Effector memory CD4-positive, alpha-beta T cell (primary cell): ENCODE measurements around the gene LIN28A.

Source experiments
- DNase-seq, 3 donors: peaks; one replicate each; pipeline ENCODE4 v3.0.0-alpha.2; 2020
- H3K27ac ChIP-seq: 2 replicates; pipeline ENCODE4 v1.7.0; 2013; ENCODE audit warnings: mild to moderate bottlenecking, low read length, moderate library complexity; ENCODE audit not compliant: insufficient read depth, poor library complexity, severe bottlenecking
- H3K27me3 ChIP-seq: replicated peaks from 2 replicates; pipeline ENCODE4 v1.7.0; 2013; ENCODE audit warnings: mild to moderate bottlenecking, low read length; ENCODE audit not compliant: insufficient read depth, control insufficient read depth, poor library complexity, severe bottlenecking
- H3K36me3 ChIP-seq: 2 replicates; pipeline ENCODE4 v1.7.0; 2013; ENCODE audit warnings: mild to moderate bottlenecking, low read length, moderate library complexity; ENCODE audit not compliant: control insufficient read depth, insufficient read depth
- H3K4me1 ChIP-seq: 2 replicates; pipeline ENCODE4 v1.7.0; 2013; ENCODE audit warnings: low read length, mild to moderate bottlenecking; ENCODE audit not compliant: control insufficient read depth, insufficient read depth, poor library complexity, severe bottlenecking
- H3K4me3 ChIP-seq: 2 replicates; pipeline ENCODE4 v1.7.0; 2013; ENCODE audit warnings: low read length, low read depth, mild to moderate bottlenecking; ENCODE audit not compliant: insufficient read depth, poor library complexity, severe bottlenecking
- H3K9me3 ChIP-seq: 2 replicates; pipeline ENCODE4 v1.7.0; 2013; ENCODE audit warnings: mild to moderate bottlenecking, low read length, moderate library complexity; ENCODE audit not compliant: control insufficient read depth

The LIN28A gene

DNA sequence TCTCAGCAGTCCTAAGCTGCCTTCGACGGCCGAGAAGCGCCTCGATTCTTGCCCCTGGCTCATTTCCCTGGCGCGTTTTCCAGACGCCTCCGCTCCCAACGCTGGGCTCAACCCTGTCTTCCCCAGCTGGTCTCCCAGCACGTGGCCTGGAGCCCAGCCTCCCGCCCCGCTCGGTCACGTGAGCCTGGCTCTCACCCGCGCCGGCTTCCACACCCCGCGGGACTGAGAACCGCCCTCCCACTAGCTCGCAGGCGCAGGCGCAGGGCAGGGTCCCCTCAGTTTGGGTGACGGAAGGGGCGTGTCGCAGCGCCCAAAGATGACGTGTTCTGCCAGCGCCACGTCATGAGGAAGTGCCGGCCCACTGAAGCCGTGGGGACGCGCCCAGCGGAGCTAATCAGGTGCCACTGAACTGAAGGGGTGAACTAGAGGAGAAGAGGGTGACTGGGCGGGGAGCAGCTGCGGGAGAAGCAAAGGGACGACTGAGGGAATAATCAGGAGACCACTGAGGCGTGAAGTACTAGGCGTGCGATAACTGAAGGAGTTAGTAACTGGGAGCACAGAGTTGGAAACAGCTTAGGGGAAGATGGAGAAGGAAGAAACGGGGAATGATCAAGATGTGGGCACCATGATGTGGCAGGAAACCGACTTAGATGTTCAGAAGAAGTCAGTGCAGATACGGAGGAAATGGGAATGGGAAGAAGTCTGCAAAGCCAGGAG is 21.5 kb downstream of the LIN28A start, which contains the start of gene DHDDS:
Gene DHDDS (plus strand): TSS at position 343 of the 717 bp plus-strand sequence. CDS start 625 bp downstream, outside the sequence.
- H3K4me1 ChIP-seq, result peaks cover 19% of the 10 kb centered on the region
- peaks cover 19% of the 10 kb centered on the region for H3K36me3 ChIP-seq
- peak within 1 kb of the TSS; percentile 61 for H3K27ac ChIP-seq
- no peaks in the 10 kb centered on the region for H3K27me3 ChIP-seq
- peak; percentile 95 to 97 (median 96) for DNase-seq
- peak within 1 kb of the TSS; percentile 56 for H3K4me3 ChIP-seq
- no peaks in the 10 kb centered on the region for H3K9me3 ChIP-seq

DNA sequence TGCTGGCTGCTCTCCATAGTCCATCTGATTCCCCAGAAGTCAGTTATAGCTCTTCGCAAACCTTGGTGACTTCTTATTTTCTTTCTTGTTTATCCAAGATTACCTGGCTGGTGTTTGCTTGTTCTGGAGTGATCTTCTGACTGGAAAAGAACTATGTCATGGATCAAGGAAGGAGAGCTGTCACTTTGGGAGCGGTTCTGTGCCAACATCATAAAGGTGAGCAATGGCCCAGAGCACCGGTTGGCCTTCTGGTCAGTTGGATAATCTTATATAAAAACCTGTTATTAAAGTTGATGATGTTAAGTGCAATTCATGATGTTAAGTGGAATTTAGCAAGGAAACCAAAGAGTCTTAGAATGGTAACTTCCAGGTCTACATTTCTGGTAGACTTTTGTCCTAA is 22.2 kb downstream of the LIN28A start:
- peaks cover 19% of the 10 kb centered on the region for H3K4me1 ChIP-seq

DNA sequence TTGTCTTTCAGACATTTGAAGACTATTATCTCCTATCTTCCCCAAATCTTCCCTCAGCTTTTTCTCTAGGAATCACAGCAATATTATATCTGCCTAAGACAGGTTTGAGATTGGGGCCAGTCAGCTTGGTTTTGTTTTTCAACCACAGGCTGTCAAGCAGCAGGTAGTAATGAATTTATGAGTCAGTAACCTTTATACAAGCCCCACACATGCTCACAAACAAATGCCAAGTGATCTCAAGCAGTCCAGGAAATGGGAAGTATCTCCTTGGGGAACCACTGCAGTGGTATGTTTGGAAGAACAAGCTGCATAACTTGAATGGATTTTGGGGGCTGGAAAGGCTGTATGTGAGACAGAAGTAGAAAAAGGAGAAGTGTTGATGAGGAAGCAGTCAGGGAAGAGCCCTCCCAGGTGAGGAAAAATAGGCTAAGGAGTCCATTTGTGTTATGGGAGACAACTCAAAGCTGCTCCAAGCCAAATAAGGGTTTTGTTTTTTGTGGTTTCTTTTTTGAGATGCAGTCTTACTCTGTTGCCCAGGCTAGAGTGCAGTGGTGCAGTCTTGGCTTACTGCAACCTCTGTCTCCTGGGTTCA is 23.6 kb downstream of the LIN28A start:
- no peak for DNase-seq
- Histone ChIP-seq H3K27ac (no peak overlapping the region), H3K27me3 (no peaks in the 10 kb centered on the region), H3K9me3 (no peaks in the 10 kb centered on the region), H3K4me1 (peaks cover 19% of the 10 kb centered on the region), H3K36me3 (peaks cover 35% of the 10 kb centered on the region), H3K4me3 (no peak overlapping the region)

More for the DNA sequence above, 22.2 kb downstream of the LIN28A start:
- DNase-seq, result no peak
- peak overlapping the region; percentile 61 for H3K27ac ChIP-seq
- no peaks in the 10 kb centered on the region for H3K27me3 ChIP-seq
- no peaks in the 10 kb centered on the region for H3K9me3 ChIP-seq
- H3K4me3 ChIP-seq, result peak overlapping the region; percentile 56
- peaks cover 22% of the 10 kb centered on the region for H3K36me3 ChIP-seq

DNA sequence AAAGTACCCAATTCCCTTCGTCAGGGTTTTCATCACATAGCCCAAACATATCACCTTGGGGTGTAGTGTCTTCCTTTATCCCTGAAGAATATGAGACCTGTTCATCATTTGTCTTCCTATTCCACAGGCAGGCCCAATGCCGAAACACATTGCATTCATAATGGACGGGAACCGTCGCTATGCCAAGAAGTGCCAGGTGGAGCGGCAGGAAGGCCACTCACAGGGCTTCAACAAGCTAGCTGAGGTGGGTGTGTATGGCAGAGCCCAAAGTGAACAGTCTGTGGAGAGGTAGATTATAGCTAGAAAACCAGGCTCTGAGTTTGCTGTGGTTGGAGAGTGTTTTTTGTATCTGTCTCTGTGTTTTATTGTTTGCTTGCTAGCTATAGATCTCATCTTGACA is 27.4 kb downstream of the LIN28A start:
- Histone ChIP-seq H3K36me3 (peaks cover 56% of the 10 kb centered on the region), H3K4me3 (no peak overlapping the region), H3K27me3 (no peaks in the 10 kb centered on the region), H3K4me1 (peaks cover 5% of the 10 kb centered on the region), H3K27ac (no peak overlapping the region), H3K9me3 (no peaks in the 10 kb centered on the region)
- DNase-seq, result no peak

DNA sequence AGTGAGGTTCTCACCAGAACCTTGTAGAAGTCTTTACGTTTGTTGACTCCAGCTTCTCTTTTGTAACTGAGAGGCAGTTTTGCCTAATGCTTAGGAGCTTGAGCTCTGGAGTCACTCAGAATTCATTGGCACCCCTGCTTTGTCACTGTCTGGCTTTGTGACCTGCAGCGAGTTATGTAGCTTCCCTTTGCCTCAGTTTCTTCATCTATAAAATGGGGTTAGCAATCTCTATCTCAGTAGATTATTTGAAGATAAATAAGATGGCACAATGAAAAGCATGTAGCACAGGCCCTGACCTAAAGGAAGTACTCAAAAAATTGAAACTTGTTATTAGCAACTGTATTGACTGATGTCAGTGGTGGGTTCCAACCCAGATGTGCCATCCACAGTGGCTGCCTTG is 29.6 kb downstream of the LIN28A start:
- no peak overlapping the region for H3K27ac ChIP-seq
- H3K27me3 ChIP-seq, result no peaks in the 10 kb centered on the region
- DNase-seq, result no peak
- no peaks in the 10 kb centered on the region for H3K4me1 ChIP-seq
- no peak overlapping the region for H3K4me3 ChIP-seq
- peaks cover 67% of the 10 kb centered on the region for H3K36me3 ChIP-seq
- no peaks in the 10 kb centered on the region for H3K9me3 ChIP-seq

DNA sequence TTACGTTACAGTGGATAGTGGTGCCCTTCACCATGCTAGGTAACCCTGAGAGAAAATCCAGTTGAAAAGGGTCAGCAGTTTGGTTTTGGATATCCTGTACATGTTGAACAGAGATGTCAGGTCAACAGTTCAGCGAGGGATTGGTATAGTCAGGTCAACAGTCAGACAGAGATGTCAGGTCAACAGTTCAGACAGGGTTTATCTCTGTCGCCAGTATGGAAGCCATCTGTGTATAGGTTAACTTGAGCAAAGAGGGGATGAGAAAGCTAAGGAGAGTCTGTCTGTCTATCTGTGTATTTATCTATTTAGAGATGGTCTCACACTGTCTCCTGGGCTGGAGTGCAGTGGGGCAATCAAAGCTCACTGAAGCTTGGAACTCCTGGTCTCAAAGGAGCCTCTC is 39.3 kb downstream of the LIN28A start:
- Histone ChIP-seq H3K4me3 (no peak overlapping the region), H3K36me3 (peaks cover 32% of the 10 kb centered on the region), H3K9me3 (no peaks in the 10 kb centered on the region), H3K27me3 (no peaks in the 10 kb centered on the region), H3K4me1 (no peaks in the 10 kb centered on the region), H3K27ac (no peak overlapping the region)
- DNase-seq, result no peak

DNA sequence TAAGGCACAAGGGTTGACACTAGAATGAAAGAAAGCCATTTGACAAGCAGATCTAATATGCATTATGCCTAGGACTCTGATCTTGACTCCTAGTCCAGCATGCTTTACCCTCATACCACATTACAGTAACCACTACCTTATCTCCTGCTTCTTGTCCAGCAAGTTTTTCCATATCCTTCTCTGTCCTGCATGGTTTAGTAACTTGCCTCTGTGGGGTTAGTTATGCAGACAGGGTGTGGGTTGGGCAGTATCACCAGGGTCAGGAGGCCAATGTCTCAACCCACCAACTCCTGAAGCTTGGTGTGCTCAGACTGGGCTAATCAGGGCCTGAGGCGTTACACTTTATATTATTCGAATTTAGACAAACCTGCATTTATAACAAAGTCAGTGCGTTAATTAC is 40.3 kb downstream of the LIN28A start:
- DNase-seq, result no peak
- Histone ChIP-seq H3K4me3 (no peak overlapping the region), H3K27me3 (no peaks in the 10 kb centered on the region), H3K4me1 (no peaks in the 10 kb centered on the region), H3K27ac (no peak overlapping the region), H3K36me3 (peaks cover 33% of the 10 kb centered on the region), H3K9me3 (no peaks in the 10 kb centered on the region)

DNA sequence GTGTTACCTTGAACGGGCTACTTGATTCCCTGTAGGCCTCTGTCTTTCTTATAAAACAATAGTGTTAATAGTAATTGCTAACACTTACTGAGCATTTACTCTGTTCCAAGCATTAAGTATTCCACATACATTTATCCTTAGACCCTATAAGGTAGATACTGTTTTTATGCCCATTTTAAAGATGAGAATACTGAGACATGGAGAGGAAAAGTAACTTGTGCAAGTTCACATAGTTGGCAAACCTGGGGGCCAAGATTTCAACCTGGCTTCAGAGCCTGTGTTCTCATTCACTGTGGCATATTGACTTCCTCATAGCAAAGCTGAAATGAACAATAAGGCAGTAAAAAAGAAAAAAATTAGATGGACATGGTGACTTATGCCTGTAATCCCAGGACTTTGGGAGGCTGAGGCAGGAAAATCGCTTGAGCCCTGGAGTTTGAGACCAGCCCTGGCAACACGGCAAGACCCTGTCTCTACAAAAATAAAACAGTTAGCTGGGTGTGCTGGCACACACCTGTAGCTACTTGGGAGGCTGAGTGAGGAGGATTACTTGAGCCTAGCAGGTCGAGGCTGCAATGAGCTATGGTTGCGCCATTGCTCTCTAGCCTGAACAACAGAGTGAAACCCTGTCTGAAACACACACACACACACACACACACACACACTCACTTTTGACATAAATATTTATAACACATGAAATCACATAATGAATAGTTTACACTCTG is 42.0 kb downstream of the LIN28A start:
- no peaks in the 10 kb centered on the region for H3K4me1 ChIP-seq
- no peak for DNase-seq
- no peaks in the 10 kb centered on the region for H3K9me3 ChIP-seq
- no peaks in the 10 kb centered on the region for H3K27me3 ChIP-seq
- no peak overlapping the region for H3K4me3 ChIP-seq
- H3K27ac ChIP-seq, result no peak overlapping the region
- H3K36me3 ChIP-seq, result peaks cover 24% of the 10 kb centered on the region

DNA sequence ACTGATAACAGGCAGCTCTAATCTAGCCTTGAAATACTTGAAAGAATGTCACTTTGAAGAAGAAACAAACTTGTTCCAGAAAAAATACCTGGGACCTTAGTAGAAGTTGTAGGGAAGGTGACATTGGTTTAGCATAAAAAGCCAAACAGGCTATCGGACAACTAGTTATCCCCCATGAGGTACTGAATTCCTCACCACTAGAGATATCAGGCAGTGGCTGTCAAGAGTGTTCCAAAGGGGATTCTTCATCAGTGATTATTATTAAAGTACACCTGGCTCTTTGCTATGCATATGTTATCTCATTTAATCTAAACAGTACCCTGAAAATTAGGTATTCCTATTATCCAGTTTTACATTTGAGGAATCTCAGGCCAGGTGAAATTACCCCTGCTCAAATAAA is 48.5 kb downstream of the LIN28A start:
- Histone ChIP-seq H3K9me3 (no peaks in the 10 kb centered on the region), H3K36me3 (peaks cover 45% of the 10 kb centered on the region), H3K4me1 (no peaks in the 10 kb centered on the region), H3K27ac (no peak overlapping the region), H3K27me3 (no peaks in the 10 kb centered on the region), H3K4me3 (no peak overlapping the region)
- no peak for DNase-seq

DNA sequence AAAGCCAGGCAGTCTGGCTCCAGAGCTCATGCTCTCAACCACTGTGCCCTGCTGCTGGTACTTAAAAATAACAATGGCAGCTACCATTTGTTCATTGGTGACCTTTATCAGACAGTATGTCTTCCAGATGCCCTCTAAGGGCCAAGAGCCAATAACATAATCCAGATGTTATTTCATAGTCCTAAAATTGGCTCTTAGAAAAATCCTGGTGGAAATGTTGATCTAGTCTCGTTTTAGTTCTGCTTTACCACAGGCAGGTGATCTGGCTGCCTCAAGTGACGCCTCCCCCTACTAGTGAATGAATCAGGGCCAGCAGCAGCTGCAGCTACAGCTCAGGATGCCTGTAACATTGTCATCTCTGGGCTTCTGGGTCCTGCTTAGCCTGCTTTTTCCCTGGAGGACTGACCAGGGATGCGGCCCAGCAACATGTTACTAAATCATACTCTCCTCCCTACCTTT is 49.0 kb downstream of the LIN28A start:
- DNase-seq, result no peak
- no peaks in the 10 kb centered on the region for H3K4me1 ChIP-seq
- peaks cover 49% of the 10 kb centered on the region for H3K36me3 ChIP-seq
- no peak overlapping the region for H3K4me3 ChIP-seq
- H3K9me3 ChIP-seq, result no peaks in the 10 kb centered on the region
- H3K27ac ChIP-seq, result no peak overlapping the region
- no peaks in the 10 kb centered on the region for H3K27me3 ChIP-seq
